Ramos (cell line): Measurements from ENCODE around the gene TOX4.
"Not testable (repeated sequence)": the region's sequence is repeated elsewhere in the genome, so short reads cannot be mapped to it uniquely, and the experiment has no call there.

Experiments
- in situ Hi-C: fragments of 300-500 bp; cut with MboI; formaldehyde crosslinking; loops from one replicate; pipeline ENCODE4 v1.14.3; 2022; ENCODE audit warnings: low sequenced_read_pairs; ENCODE audit not compliant: unreplicated experiment

The TOX4 gene

GRCh38 chr14:21528381-21529348, 51.7 kb downstream of the TOX4 start:
- in situ Hi-C loops = no loop called here

- in situ Hi-C loops = no loop called here
Measured at GRCh38 chr14:21529515-21529914, 52.5 kb downstream of the TOX4 start.

- in situ Hi-C loops = no loop called here
Measured at GRCh38 chr14:21533294-21533693, 56.3 kb downstream of the TOX4 start.

GRCh38 chr14:21534576-21534975, 57.6 kb downstream of the TOX4 start:
- in situ Hi-C loops = no loop called here

- in situ Hi-C loops = no loop called here
Measured at GRCh38 chr14:21535545-21536417, 58.8 kb downstream of the TOX4 start.

GRCh38 chr14:21536418-21537089, 59.6 kb downstream of the TOX4 start:
- in situ Hi-C loops = no loop called here

GRCh38 chr14:21537090-21537424, 60.1 kb downstream of the TOX4 start:
- in situ Hi-C loops = no loop called here

- in situ Hi-C loops = no loop called here
Measured at GRCh38 chr14:21539189-21539940, 62.4 kb downstream of the TOX4 start.

- in situ Hi-C loops = no loop called here
Measured at GRCh38 chr14:21541413-21542074, 64.5 kb downstream of the TOX4 start.

- in situ Hi-C loops = no loop called here
Measured at GRCh38 chr14:21543521-21543960, 66.5 kb downstream of the TOX4 start.

- in situ Hi-C loops = no loop called here
Measured at GRCh38 chr14:21543963-21544362, 67.0 kb downstream of the TOX4 start.

GRCh38 chr14:21544588-21544987, 67.6 kb downstream of the TOX4 start:
- in situ Hi-C loops = not testable (repeated sequence)
